K562 (cell line): ENCODE measurements around the gene KIAA0513. TPM values are rescaled to one million over a fixed set of nuclear protein-coding genes. Genes with fewer than 3 reads are reported as not detected.
A peak's percentile ranks its signal among the peaks of the same experiment; 100 is the strongest.

Source experiments
- BCOR ChIP-seq: fragments of 450-650 bp; IDR thresholded peaks from 2 replicates; pipeline ENCODE4 v1.6.1; 2016
- BMI1 ChIP-seq: fragments of 150-350 bp; IDR thresholded peaks from 2 replicates; pipeline ENCODE4 v1.6.1; 2014; ENCODE audit warnings: low read length
- BRD9 ChIP-seq: fragments of 450-650 bp; IDR thresholded peaks from 2 replicates; pipeline ENCODE4 v1.6.1; 2018; ENCODE audit warnings: low read depth; ENCODE audit not compliant: partially characterized antibody
- C11orf30 ChIP-seq: fragments of 450-650 bp; IDR thresholded peaks from 2 replicates; pipeline ENCODE4 v1.6.1; 2016; ENCODE audit warnings: low read depth, mild to moderate bottlenecking
- DPF2 ChIP-seq: fragments of 450-650 bp; IDR thresholded peaks from 2 replicates; pipeline ENCODE4 v1.6.1; 2016
- KLF16 ChIP-seq: IDR thresholded peaks from 2 replicates; pipeline ENCODE4 v1.6.1; 2016; ENCODE audit warnings: antibody characterized with exemption
- PHB2 ChIP-seq: fragments of 450-650 bp; IDR thresholded peaks from 2 replicates; pipeline ENCODE4 v1.6.1; 2017; ENCODE audit warnings: low read depth
- PHTF2 ChIP-seq: fragments of 250-450 bp; sonication (Bioruptor Pico); IDR thresholded peaks from 2 replicates; pipeline ENCODE4 v1.5.0; 2021; ENCODE audit warnings: mild to moderate bottlenecking
- SIRT6 ChIP-seq: IDR thresholded peaks from one replicate; pipeline ENCODE4 v1.6.1; 2012; ENCODE audit warnings: low read depth, mild to moderate bottlenecking, control low read depth, inconsistent platforms, low read length, moderate library complexity
- XRCC5 ChIP-seq: fragments of 200-400 bp; formaldehyde crosslinking; IDR thresholded peaks from 2 replicates; pipeline ENCODE4 v1.6.1; 2017; ENCODE audit warnings: low read depth, mild to moderate bottlenecking, low read length
- ZNF12 ChIP-seq: sonication (generic); formaldehyde crosslinking; IDR thresholded peaks from 2 replicates; pipeline ENCODE4 v1.4.0; 2020; ENCODE audit warnings: mild to moderate bottlenecking, missing genetic modification reagents
- ZNF174 ChIP-seq: fragments of 250-450 bp; sonication (Bioruptor Pico); IDR thresholded peaks from 2 replicates; pipeline ENCODE4 v1.4.0; 2020; ENCODE audit warnings: mild to moderate bottlenecking
- ZNF699 ChIP-seq: fragments of 250-450 bp; sonication (Bioruptor Pico); IDR thresholded peaks from 2 replicates; pipeline ENCODE4 v1.8.0; 2021; ENCODE audit warnings: mild to moderate bottlenecking, moderate library complexity; ENCODE audit not compliant: insufficient replicate concordance
- ZNF717 ChIP-seq: fragments of 250-450 bp; sonication (Bioruptor Pico); IDR thresholded peaks from 2 replicates; pipeline ENCODE4 v1.5.0; 2021
- polyA plus RNA-seq, 8 experiments: library from polyadenylated mRNA; depleted of rRNA in 4 of 8; stranded (reverse) in 5 of 8; unstranded in 3 of 8; fragments of >200 nt; fragmentation: Nextera tagmentation in 2 of 8; fragmentation: Illumina TruSeq in 1 of 8; extraction: Ambion mirVana in 2 of 8; extraction: Trizol in 1 of 8; gene quantifications; 2 replicates each; pipeline versions ENCODE4 v1.2.1 to v1.2.3, GENCODE V29; 2011 to 2014; ENCODE audit warnings: inconsistent platforms in 1 of 8, missing spikeins in 1 of 8
- total RNA-seq, 7 experiments: library from RNA; depleted of rRNA in 6 of 7; stranded (reverse); fragments of >200 nt in 6 of 7; fragmentation: Illumina TruSeq in 2 of 7; extraction: Trizol in 2 of 7; gene quantifications; 2 replicates each; pipeline versions ENCODE4 v1.2.1 to v1.2.3, GENCODE V29; 2011 to 2021; ENCODE audit warnings: low replicate concordance in 1 of 7
- TF ChIP-seq, protein P1 (sequence below): sonication (generic); formaldehyde crosslinking; IDR thresholded peaks from 2 replicates; pipeline ENCODE4 v1.8.0; 2023; ENCODE audit warnings: missing genetic modification reagents, mild to moderate bottlenecking, borderline replicate concordance
- TF ChIP-seq, protein P2 (sequence below): IDR thresholded peaks from 2 replicates; pipeline ENCODE4 v1.6.1; 2011; ENCODE audit warnings: borderline replicate concordance, low read depth, mild to moderate bottlenecking, moderate library complexity, low read length; ENCODE audit not compliant: insufficient read depth, poor library complexity, severe bottlenecking
- TF ChIP-seq, protein P3 (sequence below): fragments of 250-450 bp; sonication (Bioruptor Pico); IDR thresholded peaks from 2 replicates; pipeline ENCODE4 v1.4.0; 2020; ENCODE audit warnings: mild to moderate bottlenecking
- TF ChIP-seq, protein P4 (sequence below): fragments of 250-450 bp; sonication (Bioruptor Pico); IDR thresholded peaks from 2 replicates; pipeline ENCODE4 v1.4.0; 2020; ENCODE audit warnings: mild to moderate bottlenecking, moderate library complexity

The KIAA0513 gene
- total and polyA plus RNA-seq, 9 of the 15 experiments (the other 6 are each of a cell fraction or from before 2014, with no cell fraction given) = 0.18 to 13.7 (median 10.2) TPM

DNA sequence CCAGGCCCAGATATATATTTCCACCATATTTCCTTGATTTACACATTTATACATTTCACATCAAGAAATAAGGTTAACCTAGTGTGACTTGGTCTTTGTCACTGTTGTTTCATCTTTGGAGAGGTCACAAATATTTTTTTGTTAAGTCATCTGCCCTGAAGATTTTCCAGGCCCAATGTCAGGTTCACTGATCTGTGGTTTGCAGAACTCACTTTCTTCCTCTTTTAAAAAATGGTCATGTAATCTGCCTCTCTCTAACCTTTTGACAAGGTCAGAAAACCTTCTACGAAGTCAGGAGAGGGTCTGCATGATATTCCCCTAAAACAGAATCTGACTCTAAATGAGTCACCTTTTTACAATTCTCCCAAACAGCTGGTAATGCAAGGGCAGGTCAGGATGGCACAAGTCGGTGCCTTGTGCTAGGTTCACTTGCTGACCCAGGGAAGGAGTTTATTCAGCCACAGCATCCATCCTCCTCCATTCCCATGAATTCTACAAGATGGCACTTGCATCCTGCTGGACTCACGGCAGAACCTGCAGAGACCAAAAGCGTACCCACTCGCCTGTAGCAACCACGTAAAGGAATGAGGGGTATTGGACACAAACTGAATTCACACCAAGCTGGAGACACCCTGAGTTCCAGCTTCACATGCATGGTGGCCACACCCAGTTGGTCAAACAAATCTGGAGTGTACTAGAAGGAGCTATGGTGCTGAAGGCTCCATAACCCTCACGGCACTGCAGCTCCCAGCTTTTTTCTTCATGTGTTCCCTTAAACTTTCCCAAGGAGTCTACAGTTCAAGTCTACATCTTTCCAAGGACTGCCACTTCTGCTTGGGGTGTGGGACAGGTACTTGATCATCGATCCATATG lies 1.6 kb upstream of the KIAA0513 start (continued):
- TF ChIP-seq, protein P1, sequence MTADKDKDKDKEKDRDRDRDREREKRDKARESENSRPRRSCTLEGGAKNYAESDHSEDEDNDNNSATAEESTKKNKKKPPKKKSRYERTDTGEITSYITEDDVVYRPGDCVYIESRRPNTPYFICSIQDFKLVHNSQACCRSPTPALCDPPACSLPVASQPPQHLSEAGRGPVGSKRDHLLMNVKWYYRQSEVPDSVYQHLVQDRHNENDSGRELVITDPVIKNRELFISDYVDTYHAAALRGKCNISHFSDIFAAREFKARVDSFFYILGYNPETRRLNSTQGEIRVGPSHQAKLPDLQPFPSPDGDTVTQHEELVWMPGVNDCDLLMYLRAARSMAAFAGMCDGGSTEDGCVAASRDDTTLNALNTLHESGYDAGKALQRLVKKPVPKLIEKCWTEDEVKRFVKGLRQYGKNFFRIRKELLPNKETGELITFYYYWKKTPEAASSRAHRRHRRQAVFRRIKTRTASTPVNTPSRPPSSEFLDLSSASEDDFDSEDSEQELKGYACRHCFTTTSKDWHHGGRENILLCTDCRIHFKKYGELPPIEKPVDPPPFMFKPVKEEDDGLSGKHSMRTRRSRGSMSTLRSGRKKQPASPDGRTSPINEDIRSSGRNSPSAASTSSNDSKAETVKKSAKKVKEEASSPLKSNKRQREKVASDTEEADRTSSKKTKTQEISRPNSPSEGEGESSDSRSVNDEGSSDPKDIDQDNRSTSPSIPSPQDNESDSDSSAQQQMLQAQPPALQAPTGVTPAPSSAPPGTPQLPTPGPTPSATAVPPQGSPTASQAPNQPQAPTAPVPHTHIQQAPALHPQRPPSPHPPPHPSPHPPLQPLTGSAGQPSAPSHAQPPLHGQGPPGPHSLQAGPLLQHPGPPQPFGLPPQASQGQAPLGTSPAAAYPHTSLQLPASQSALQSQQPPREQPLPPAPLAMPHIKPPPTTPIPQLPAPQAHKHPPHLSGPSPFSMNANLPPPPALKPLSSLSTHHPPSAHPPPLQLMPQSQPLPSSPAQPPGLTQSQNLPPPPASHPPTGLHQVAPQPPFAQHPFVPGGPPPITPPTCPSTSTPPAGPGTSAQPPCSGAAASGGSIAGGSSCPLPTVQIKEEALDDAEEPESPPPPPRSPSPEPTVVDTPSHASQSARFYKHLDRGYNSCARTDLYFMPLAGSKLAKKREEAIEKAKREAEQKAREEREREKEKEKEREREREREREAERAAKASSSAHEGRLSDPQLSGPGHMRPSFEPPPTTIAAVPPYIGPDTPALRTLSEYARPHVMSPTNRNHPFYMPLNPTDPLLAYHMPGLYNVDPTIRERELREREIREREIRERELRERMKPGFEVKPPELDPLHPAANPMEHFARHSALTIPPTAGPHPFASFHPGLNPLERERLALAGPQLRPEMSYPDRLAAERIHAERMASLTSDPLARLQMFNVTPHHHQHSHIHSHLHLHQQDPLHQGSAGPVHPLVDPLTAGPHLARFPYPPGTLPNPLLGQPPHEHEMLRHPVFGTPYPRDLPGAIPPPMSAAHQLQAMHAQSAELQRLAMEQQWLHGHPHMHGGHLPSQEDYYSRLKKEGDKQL (CRISPR knock-in tag) = no peak
- TF ChIP-seq ZNF174 (no peak), C11orf30 (peak; percentile 83), ZNF12 (no peak), XRCC5 (no peak), ZNF717 (CRISPR knock-in tag) (no peak), BRD9 (no peak), BMI1 (no peak), PHTF2 (no peak), ZNF699 (CRISPR knock-in tag) (no peak), BCOR (no peak), DPF2 (peak; percentile 71; the same call in 1 of the 2 replicates), PHB2 (no peak), SIRT6 (no peak), KLF16 (no peak)
- TF ChIP-seq, protein P2, sequence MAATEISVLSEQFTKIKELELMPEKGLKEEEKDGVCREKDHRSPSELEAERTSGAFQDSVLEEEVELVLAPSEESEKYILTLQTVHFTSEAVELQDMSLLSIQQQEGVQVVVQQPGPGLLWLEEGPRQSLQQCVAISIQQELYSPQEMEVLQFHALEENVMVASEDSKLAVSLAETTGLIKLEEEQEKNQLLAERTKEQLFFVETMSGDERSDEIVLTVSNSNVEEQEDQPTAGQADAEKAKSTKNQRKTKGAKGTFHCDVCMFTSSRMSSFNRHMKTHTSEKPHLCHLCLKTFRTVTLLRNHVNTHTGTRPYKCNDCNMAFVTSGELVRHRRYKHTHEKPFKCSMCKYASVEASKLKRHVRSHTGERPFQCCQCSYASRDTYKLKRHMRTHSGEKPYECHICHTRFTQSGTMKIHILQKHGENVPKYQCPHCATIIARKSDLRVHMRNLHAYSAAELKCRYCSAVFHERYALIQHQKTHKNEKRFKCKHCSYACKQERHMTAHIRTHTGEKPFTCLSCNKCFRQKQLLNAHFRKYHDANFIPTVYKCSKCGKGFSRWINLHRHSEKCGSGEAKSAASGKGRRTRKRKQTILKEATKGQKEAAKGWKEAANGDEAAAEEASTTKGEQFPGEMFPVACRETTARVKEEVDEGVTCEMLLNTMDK = no peak
- TF ChIP-seq, protein P3, sequence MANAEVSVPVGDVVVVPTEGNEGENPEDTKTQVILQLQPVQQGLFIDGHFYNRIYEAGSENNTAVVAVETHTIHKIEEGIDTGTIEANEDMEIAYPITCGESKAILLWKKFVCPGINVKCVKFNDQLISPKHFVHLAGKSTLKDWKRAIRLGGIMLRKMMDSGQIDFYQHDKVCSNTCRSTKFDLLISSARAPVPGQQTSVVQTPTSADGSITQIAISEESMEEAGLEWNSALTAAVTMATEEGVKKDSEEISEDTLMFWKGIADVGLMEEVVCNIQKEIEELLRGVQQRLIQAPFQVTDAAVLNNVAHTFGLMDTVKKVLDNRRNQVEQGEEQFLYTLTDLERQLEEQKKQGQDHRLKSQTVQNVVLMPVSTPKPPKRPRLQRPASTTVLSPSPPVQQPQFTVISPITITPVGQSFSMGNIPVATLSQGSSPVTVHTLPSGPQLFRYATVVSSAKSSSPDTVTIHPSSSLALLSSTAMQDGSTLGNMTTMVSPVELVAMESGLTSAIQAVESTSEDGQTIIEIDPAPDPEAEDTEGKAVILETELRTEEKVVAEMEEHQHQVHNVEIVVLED (CRISPR knock-in tag) = no peak
- TF ChIP-seq, protein P4, sequence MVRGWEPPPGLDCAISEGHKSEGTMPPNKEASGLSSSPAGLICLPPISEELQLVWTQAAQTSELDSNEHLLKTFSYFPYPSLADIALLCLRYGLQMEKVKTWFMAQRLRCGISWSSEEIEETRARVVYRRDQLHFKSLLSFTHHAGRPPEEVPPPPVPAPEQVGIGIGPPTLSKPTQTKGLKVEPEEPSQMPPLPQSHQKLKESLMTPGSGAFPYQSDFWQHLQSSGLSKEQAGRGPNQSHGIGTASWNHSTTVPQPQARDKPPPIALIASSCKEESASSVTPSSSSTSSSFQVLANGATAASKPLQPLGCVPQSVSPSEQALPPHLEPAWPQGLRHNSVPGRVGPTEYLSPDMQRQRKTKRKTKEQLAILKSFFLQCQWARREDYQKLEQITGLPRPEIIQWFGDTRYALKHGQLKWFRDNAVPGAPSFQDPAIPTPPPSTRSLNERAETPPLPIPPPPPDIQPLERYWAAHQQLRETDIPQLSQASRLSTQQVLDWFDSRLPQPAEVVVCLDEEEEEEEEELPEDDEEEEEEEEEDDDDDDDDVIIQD (CRISPR knock-in tag) = no peak
